Activated naive CD4-positive, alpha-beta T cell treated with Interleukin-2 at 50 U/mL for 16 hours (primary cell): ENCODE results near the gene LY6G6C.
A peak's percentile ranks its signal among the peaks of the same experiment; 100 is the strongest.

Experiments
- DNase-seq: peaks from one replicate; pipeline ENCODE4 v3.0.0-alpha.2; 2020

LY6G6C gene

GRCh38 chr6:31740397-31741223 is 19.1 kb upstream of the LY6G6C start:
- no peak for DNase-seq

- peak; percentile 96 for DNase-seq
Observed at GRCh38 chr6:31739639-31740396, 18.3 kb upstream of the LY6G6C start, which contains the start of gene MSH5. MSH5 (plus strand) TSS chr6:31740005; CDS start chr6:31740467, 462 bp downstream.

- peak; percentile 62 for DNase-seq
Observed at GRCh38 chr6:31737991-31738979, 16.7 kb upstream of the LY6G6C start.

DNA sequence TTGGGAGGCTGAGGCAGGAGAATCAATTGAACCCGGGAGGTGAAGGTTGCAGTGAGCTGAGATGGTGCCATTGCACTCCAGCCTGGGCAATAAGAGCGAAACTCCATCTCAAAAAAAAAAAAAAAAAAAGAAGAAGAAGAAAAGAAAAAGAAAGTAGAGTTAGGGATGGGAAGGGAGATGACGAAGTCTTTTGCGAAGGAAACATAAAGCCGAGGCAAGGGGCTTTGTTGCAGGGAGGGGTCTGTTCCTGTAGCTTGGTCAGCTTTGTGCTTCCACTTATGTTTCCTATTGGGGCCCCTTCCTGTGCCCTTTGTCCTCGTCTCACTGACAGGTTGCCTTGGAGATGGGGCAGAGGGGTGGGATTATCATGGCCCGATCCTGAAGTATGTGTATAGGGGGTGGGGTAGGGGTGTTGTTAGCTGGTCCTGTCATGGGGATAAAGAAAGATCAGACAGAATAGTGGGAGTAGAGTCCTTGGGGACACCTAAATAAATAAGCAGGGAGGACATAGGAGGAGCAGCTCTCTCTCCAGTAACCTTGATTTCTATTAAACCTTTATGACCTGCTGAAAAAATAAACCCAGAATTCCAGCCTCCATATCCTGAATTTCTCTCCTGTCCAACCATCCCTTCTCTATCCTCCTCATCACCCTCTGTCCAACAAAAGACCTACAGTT is 15.9 kb upstream of the LY6G6C start:
- DNase-seq, result no peak

DNA sequence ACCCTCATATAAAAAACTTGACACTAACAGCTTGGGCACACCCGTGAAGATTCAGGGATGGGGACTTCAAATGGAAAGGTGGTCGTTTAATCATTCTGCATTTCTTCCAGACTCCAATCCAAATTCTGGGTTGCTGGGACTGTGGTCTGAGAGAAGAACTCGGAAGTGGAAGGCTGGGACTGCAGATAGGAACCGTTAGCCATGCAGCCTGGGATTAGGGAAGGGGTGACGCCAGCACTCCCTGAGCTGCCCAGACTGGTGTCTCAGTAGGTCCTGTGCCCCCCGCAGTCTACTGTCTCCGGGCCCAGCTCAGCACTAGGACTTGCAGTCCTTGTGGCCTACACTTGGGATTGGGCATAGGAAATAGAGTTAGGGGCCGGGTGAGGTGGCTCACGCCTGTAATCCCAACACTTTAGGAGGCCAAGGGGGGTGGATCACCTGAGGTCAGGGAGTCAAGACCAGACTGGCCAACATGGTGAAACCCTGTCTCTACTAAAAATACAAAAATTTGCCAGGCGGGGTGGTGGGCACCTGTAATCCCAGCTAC is 15.3 kb upstream of the LY6G6C start:
- no peak for DNase-seq

GRCh38 chr6:31736021-31736767 is 14.6 kb upstream of the LY6G6C start, which contains the start of gene CLIC1:
CLIC1 (minus strand) TSS chr6:31736530; CDS start chr6:31736300, 230 bp downstream.
- peak; percentile 83 for DNase-seq

GRCh38 chr6:31734821-31735406 is 13.4 kb upstream of the LY6G6C start:
- peak; percentile 60 for DNase-seq

- DNase-seq, result no peak
Observed at GRCh38 chr6:31734247-31734820, 12.8 kb upstream of the LY6G6C start.

- DNase-seq, result no peak
Observed at GRCh38 chr6:31733734-31734133, 12.2 kb upstream of the LY6G6C start.

DNA sequence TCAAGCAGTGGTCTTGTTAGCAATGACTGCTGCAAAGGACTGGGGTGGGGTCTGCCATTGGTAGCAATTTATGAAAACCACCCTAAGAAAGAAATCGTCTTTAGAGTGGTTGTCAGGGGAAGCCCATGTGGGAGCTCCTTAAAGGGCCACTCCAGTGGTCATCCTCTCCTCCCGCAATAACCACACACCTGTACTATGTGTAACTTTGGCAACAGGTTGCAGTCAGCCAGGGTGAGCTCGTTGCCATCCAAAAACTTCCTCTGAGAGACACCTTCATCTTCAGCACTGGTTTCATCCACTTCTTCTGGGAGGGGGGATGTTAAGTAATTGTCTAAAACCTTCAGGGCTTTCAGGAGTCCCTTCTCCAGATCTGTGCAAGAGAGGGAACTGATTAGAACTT is 10.5 kb upstream of the LY6G6C start:
- DNase-seq, result no peak

DNA sequence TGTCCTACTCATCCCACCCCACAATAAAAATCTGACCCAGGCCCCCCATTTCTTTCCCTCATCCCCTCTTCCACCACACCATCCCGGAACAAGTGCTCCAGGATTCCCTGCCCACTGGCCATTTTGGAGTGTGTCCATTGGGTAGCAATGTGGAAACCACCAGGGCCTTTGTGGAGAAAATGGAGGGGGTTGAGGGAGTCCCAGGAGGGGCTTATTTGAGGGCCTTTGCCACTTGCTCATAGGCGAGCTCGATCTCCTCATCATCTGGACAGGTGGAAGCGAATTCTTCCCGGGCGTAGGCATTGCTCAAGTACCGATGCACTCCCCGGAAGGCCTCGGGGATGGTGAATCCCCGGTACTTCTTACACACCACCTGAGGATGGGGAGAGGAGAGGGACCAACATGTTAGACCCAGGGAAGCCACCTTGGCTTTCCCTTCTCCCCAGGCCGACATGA is 9.1 kb upstream of the LY6G6C start:
- DNase-seq, result no peak

DNA sequence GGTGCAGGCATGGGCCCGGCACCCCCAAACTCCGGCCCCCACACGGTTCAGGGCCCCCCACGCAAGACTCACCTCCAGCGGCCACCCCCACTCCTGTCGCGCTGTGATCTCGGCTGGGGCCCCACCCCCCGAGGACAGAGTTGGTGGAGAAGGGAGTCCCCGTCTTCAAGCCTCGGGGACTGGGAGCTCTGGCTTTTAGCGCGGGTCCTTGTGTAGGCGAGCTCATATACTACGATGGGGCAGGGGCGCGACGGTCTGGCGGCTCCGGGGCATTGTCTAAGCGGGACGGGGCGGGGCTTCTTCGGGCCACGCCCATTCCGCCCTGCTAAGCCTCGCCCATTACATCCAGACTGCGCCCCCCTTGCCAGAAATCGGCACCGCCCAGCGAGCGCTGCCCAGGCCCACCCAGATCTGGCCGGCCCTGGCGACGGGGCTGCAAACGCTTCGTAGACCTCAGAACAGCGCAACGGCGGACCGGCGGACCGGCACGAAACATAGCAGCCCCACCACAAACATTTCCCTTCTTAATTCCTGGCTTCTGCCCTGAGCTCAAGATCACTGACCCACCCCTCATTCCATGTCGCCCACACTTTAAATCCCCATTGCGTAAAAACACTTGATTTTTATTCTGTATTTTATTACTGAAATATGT is 8.6 kb upstream of the LY6G6C start:
- peak; percentile 60 for DNase-seq

- peak; percentile 80 for DNase-seq
Observed at GRCh38 chr6:31729515-31729978, 8.0 kb upstream of the LY6G6C start.

DNA sequence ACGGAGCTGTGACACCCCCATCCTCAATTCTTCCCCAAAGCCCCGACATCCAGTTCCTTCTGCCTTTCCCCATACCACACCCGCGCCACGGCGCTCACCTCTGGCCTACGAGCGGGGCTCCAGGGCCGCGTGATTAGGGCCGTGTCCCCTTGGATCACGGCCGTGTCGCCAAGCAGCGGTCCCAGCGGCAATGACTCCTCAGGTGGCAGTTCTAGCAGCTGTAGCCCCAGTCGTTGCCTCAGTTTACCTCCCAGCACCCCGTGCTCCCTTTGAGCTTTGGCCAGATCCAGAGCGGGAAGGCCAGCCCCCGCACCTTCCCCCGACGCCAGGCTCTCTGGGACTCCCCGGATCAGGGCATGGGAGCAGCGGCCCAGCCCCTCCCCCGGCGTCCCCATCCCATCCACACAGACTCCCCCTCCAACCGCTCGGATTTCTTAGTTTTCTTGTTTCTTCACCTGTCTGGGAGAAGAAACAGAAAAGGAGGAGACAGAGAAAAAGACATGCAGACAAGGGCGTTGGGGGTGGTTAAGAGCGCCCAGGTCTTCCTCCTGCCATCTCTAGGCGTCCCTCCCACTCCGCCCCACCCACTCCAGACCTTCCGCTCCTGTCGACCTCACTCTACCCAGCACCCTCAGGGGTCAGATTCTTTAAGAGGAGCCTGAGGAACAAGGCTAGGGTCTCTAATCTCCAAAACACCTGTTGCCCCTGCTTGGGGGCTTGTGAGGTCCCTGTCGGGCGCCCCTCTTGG is 7.4 kb upstream of the LY6G6C start, which contains the start of gene DDAH2:
Gene DDAH2 (minus strand): TSS at position 533 of the 748 bp plus-strand sequence. CDS start 138 bp downstream, at position 395.
- DNase-seq, result no peak

DNA sequence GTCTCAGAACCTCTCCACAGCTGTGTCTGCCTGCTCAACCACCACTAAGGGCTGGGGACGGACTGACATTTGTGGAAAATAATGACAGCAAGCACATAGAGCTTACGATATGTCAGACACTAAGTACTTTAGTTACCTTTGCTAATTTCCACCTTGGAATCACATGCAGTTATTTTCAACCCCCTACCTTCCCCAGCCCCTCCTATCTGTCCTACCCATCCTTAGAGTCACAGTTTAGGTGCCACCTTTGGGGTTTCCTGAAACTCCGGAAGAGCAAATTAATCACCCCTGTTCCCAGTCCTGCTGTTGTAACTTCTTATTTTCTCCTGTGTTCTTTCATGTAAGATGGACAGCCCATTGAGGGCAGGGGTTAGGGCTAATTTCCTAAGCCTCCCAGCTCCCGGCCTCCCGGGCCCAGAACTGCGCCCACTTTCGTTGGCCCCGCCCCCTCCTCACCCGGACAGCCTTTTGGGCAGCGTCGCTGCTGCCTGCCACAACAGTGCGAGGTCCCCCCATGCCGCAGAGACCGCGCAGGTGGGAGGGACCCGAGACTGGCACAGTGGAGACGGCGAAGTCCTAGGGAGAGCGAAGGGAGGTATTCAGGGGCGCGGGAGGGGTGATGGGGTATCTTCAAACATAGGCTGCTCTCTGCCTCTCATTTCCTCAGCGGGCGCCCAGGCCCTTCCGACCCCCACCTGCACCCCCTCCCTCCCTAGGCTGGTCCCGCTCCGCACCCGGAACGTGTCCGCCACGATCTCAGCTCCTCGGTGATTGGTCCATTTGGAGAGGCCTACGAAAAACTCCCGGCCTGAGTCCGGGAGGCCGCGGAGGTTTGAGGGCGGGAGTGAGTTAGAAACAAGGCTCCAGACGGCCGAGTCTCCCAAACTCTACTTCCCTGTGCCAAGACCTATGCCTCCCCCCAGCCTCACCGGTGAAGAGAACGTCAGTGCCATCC is 6.4 kb upstream of the LY6G6C start:
- no peak for DNase-seq

GRCh38 chr6:31727034-31727716 is 5.6 kb upstream of the LY6G6C start:
- DNase-seq, result no peak
